CD4-positive, alpha-beta T cell (primary cell): ENCODE data around the gene UNC13A. TPM values are rescaled to one million over a fixed set of nuclear protein-coding genes. Genes with fewer than 3 reads are reported as not detected.

Experiments used
- ATAC-seq: fragments of 200-7000 bp; cut with Tn5 transposase; one replicate; pipeline ENCODE4 v1.10.0; 2022; ENCODE audit warnings: mild to moderate bottlenecking; ENCODE audit not compliant: poor library complexity
- CTCF ChIA-PET: fragments of 350-600 bp; sonication (Branson Sonifier 250); formaldehyde crosslinking; loops from one replicate; lab custom pipeline; 2021; ENCODE audit warnings: antibody characterized with exemption, inconsistent platforms; lab: Charles Lee
- POLR2A ChIA-PET: fragments of 350-600 bp; sonication (Branson Sonifier 250); formaldehyde crosslinking; loops from one replicate; lab custom pipeline; 2021; ENCODE audit warnings: antibody characterized with exemption, inconsistent platforms; lab: Charles Lee
- DNase-seq, 14 experiments: peaks; one replicate each; pipeline ENCODE4 v3.0.0-alpha.2; 2013 to 2020; ENCODE audit warnings: mixed read lengths in 2 of 14
- H3K27ac ChIP-seq, 2 donors: one replicate each; pipeline versions ENCODE4 v1.5.1 to v1.7.0; 2013; ENCODE audit warnings: low read length in 2 of 2, low read depth in 1 of 2, mild to moderate bottlenecking in 1 of 2
- H3K27me3 ChIP-seq, 2 experiments: 1 replicate in 1 of 2; 2 replicates in 1 of 2; pipeline versions ENCODE4 v1.6.1 to v1.7.0; 2013; ENCODE audit warnings: low read length in 2 of 2, control low read depth in 1 of 2, mild to moderate bottlenecking in 1 of 2, moderate library complexity in 1 of 2; ENCODE audit not compliant: insufficient read depth in 2 of 2, control insufficient read depth in 1 of 2
- H3K36me3 ChIP-seq: one replicate; pipeline ENCODE4 v1.6.1; 2013; ENCODE audit warnings: low read length, control low read depth; ENCODE audit not compliant: insufficient read depth
- H3K4me1 ChIP-seq: one replicate; pipeline ENCODE4 v1.6.1; 2013; ENCODE audit warnings: low read length, control low read depth; ENCODE audit not compliant: insufficient read depth
- H3K4me3 ChIP-seq: one replicate; pipeline ENCODE4 v1.5.1; 2013; ENCODE audit warnings: mild to moderate bottlenecking, low read length, moderate library complexity
- H3K9me3 ChIP-seq, 2 experiments: 1 replicate in 1 of 2; 2 replicates in 1 of 2; pipeline versions ENCODE4 v1.6.1 to v1.7.0; 2013; ENCODE audit warnings: low read length in 2 of 2, mild to moderate bottlenecking in 2 of 2, control low read depth in 1 of 2, moderate library complexity in 1 of 2; ENCODE audit not compliant: control insufficient read depth in 1 of 2, insufficient read depth in 1 of 2
- H3K27ac Mint-ChIP-seq: one replicate; pipeline ENCODE4 v1.8.0; 2020; ENCODE audit warnings: mixed read lengths
- H3K27me3 Mint-ChIP-seq: one replicate; pipeline ENCODE4 v1.8.0; 2021; ENCODE audit warnings: mixed read lengths
- H3K36me3 Mint-ChIP-seq: one replicate; pipeline ENCODE4 v1.8.0; 2021; ENCODE audit warnings: low read depth, mixed read lengths
- H3K4me1 Mint-ChIP-seq: one replicate; pipeline ENCODE4 v1.8.0; 2021; ENCODE audit warnings: low read depth, mixed read lengths
- H3K4me3 Mint-ChIP-seq: one replicate; pipeline ENCODE4 v1.8.0; 2020; ENCODE audit warnings: mild to moderate bottlenecking, mixed read lengths
- H3K9me3 Mint-ChIP-seq: one replicate; pipeline ENCODE4 v1.8.0; 2020; ENCODE audit warnings: mixed read lengths
- CTCF ChIP-seq: fragments of 200-600 bp; IDR thresholded peaks from one replicate; pipeline ENCODE4 v1.8.0; 2022; ENCODE audit warnings: antibody characterized with exemption, mild to moderate bottlenecking
- intact Hi-C, 2 experiments: fragments of 100-400 bp; cut with DNase I in 1 of 2; cut with micrococcal nuclease in 1 of 2; formaldehyde crosslinking; loops; one replicate each; pipeline versions ENCODE4 v1.15.1 to v1.9.0; 2023 to 2025; cut with DNase I, micrococcal nuclease
- polyA plus RNA-seq, 2 donors: library from polyadenylated mRNA; unstranded; fragments of 120-200 nt; gene quantifications; one replicate each; pipeline ENCODE4 v1.2.1, GENCODE V29; 2013
- total RNA-seq, 174 experiments: library from RNA in 2 of 174; stranded (reverse) in 2 of 174; gene quantifications; one replicate each; pipeline ENCODE4 v1.2.3 and lab custom pipeline; 2021 to 2026

The UNC13A gene
- total RNA-seq (under 1 TPM; 0.11 to 0.14 TPM), total RNA-seq (lab: John Stamatoyannopoulos, UW) (0 to 2.1 (median 0.35) reads per million in 172 experiments)
- polyA plus RNA-seq (2013, experiment 1 of 2) = 0.03 TPM
- 0.01 TPM for polyA plus RNA-seq (2013, experiment 2 of 2)

GRCh38 chr19:17687857-17688784 lies at the start of gene UNC13A:
Gene UNC13A, minus strand, starts transcription at chr19:17688354. Its CDS starts 155 bp downstream, at chr19:17688199.
- H3K36me3 Mint-ChIP-seq = no peaks in the 10 kb centered on the region
- Histone ChIP-seq H3K27ac (no peak within 1 kb of the TSS), H3K27me3 (peaks cover 47 to 66% of the 10 kb centered on the region in 2 experiments), H3K4me1 (peaks cover 27% of the 10 kb centered on the region), H3K4me3 (no peak within 1 kb of the TSS), H3K9me3 (peaks cover 0 to 17% of the 10 kb centered on the region in 2 experiments), H3K36me3 (no peaks in the 10 kb centered on the region)
- H3K4me1 Mint-ChIP-seq = peaks cover 12% of the 10 kb centered on the region
- POLR2A ChIA-PET = no interaction called here
- intact Hi-C loops = no loop called here
- H3K27me3 Mint-ChIP-seq = peaks cover 83% of the 10 kb centered on the region
- ATAC-seq (peak; percentile 88), DNase-seq (peak in 12 of 14 experiments; percentile 14 to 72 (median 38))
- CTCF ChIA-PET = no interaction called here
- H3K27ac Mint-ChIP-seq = no peak within 1 kb of the TSS
- no peaks in the 10 kb centered on the region for H3K9me3 Mint-ChIP-seq
- no peak for TF ChIP-seq CTCF
- H3K4me3 Mint-ChIP-seq = peak within 1 kb of the TSS; percentile 35

- Histone ChIP-seq H3K9me3 (no peaks in the 10 kb centered on the region), H3K4me3 (no peak overlapping the region), H3K27ac (no peak overlapping the region), H3K4me1 (peaks cover 2% of the 10 kb centered on the region), H3K27me3 (no peaks in the 10 kb centered on the region), H3K36me3 (peaks cover 34% of the 10 kb centered on the region)
- H3K27ac Mint-ChIP-seq = no peak overlapping the region
- ChIA-PET CTCF (interaction anchor here (2.2 kb wide), 1 partner anchor 118 kb away, joined by 4 read pairs; no protein-coding TSS in a partner anchor), POLR2A (no interaction called here)
- no peaks in the 10 kb centered on the region for H3K4me1 Mint-ChIP-seq
- H3K36me3 Mint-ChIP-seq = peaks cover 32% of the 10 kb centered on the region
- ATAC-seq (no peak), DNase-seq (no peak)
- intact Hi-C loops = no loop called here
- H3K27me3 Mint-ChIP-seq = no peaks in the 10 kb centered on the region
- no peaks in the 10 kb centered on the region for H3K9me3 Mint-ChIP-seq
- no peak for TF ChIP-seq CTCF
- no peak overlapping the region for H3K4me3 Mint-ChIP-seq
These were observed 49.6 kb upstream of the UNC13A start for GRCh38 chr19:17737690-17738153.

DNA sequence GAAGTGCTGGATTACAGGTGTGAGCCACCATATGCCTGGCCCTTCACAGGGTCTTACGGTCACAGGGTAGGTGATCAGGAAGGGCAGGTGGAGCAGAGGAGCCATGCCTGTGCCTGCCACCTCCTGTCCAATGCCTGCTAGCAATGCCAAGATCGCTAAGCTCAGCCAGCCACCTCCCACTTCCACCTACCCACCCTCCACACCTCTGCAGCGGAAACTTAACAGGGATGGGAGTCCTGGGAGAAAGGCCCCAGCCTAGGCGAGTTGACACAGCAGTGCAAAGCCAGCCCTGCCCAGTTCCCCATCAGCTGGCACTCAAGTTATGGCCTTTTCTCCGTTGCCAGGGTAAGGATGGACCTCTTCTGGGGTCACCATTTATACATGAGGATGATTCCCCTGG lies 47.3 kb upstream of the UNC13A start:
- peaks cover 49% of the 10 kb centered on the region for H3K36me3 ChIP-seq
- no peaks in the 10 kb centered on the region for H3K9me3 ChIP-seq
- DNase-seq = no peak
- H3K36me3 Mint-ChIP-seq = peaks cover 54% of the 10 kb centered on the region
- H3K4me3 ChIP-seq = no peak overlapping the region
- intact Hi-C loops = no loop called here
- H3K27ac ChIP-seq = no peak overlapping the region
- ATAC-seq = no peak
- no peaks in the 10 kb centered on the region for H3K27me3 ChIP-seq
- CTCF ChIA-PET = interaction anchor here (1.7 kb wide), 1 partner anchor 9 kb away, joined by 4 read pairs; no protein-coding TSS in a partner anchor
- no peak overlapping the region for H3K4me3 Mint-ChIP-seq
- POLR2A ChIA-PET = no interaction called here
- no peaks in the 10 kb centered on the region for H3K27me3 Mint-ChIP-seq
- no peak for TF ChIP-seq CTCF
- peaks cover 2% of the 10 kb centered on the region for H3K4me1 ChIP-seq
- peaks cover 18% of the 10 kb centered on the region for H3K4me1 Mint-ChIP-seq
- H3K9me3 Mint-ChIP-seq = no peaks in the 10 kb centered on the region
- no peak overlapping the region for H3K27ac Mint-ChIP-seq
